T47D (cell line): ENCODE measurements around the gene TFF3.

Experiments
- DNase-seq, 2 experiments: peaks; one replicate each; pipeline versions ENCODE4 v3.0.0 to v3.0.0-alpha.2; 2011 to 2012; ENCODE audit warnings: low read depth in 1 of 2, low spot score in 1 of 2
- JUND ChIP-seq: IDR thresholded peaks from 2 replicates; pipeline ENCODE4 v1.6.1; 2012; ENCODE audit warnings: low read depth
- in situ Hi-C: cut with HindIII; loops from 2 replicates; pipeline ENCODE4 v1.10.0; 2016; ENCODE audit warnings: low sequenced_read_pairs, low pct_unique_long_range_greater_than_20kb

TFF3 gene

GRCh38 chr21:42352441-42353095, 37.4 kb upstream of the TFF3 start:
- no peak for TF ChIP-seq JUND
- in situ Hi-C loops: no loop called here
- DNase-seq: no peak

GRCh38 chr21:42351626-42352440, 36.6 kb upstream of the TFF3 start:
- no peak for DNase-seq
- no peak for TF ChIP-seq JUND
- in situ Hi-C loops: no loop called here

DNA sequence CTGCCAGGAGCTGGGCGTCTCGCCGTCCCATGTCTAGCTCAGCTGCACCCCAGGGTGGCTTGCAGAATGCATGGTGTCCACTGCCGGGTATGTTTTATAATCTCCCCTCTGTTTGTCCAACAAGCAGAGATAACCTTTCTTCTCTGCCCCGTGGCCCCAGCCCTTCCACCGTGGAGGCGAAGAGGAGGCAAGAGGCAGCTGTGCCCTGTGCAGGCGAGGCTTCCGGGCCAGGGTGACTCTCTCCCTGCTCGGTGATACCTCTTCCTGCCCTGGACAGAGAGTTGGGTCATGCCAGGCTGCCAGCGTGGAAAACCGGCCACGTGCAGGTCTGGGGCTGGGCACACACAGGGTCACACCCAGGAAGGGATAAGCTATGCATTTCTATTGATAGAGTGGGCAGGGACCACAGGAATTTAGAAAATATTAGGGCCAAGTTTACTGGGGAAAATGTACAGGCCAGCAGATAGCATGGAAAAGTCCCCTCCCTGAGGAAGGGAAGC, 35.8 kb upstream of the TFF3 start, which contains the start of gene TFF2:
Gene TFF2 (minus strand): TSS at position 68 of the 500 bp plus-strand sequence. CDS start 37 bp downstream, at position 31.
- in situ Hi-C loops: no loop called here
- no peak for DNase-seq
- TF ChIP-seq JUND: no peak

DNA sequence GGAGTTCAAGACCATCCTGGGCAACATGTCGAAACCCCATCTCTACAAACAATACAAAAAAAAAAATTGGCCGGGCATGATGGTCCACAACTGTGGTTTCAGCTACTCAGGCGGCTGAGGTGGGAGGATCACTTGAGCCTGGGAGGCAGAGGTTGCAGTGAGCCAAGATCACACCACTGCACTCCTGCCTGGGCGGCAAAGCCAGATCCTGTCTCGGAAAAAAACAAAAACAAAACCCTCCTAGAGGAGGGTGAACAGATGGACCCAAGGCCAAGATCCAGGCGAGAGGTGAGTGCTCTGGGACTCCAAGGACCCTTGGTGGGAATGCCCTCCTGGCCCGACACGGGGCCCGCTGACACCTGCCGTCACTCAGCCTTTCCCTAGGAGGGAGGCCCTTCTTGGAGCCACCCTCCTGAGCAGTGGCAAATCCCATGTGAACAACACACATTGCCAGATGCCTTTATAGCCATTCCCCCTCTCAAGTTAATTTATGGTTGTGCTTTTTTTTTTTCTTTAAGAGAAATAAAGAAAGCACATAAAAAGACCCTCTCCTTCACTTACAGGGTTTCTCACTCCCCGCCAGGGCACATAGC, 35.2 kb upstream of the TFF3 start:
- TF ChIP-seq JUND: no peak
- no peak for DNase-seq
- in situ Hi-C loops: no loop called here

- TF ChIP-seq JUND: no peak
- DNase-seq: no peak
- in situ Hi-C loops: no loop called here
These were observed 34.5 kb upstream of the TFF3 start for GRCh38 chr21:42349420-42350317.

GRCh38 chr21:42348762-42349161, 33.6 kb upstream of the TFF3 start:
- in situ Hi-C loops: no loop called here
- TF ChIP-seq JUND: no peak
- DNase-seq: no peak

GRCh38 chr21:42347601-42348327, 32.6 kb upstream of the TFF3 start:
- in situ Hi-C loops: no loop called here
- TF ChIP-seq JUND: no peak
- no peak for DNase-seq

- no peak for TF ChIP-seq JUND
- in situ Hi-C loops: no loop called here
- DNase-seq: no peak
These were observed 31.8 kb upstream of the TFF3 start for GRCh38 chr21:42346866-42347600.

- no peak for DNase-seq
- no peak for TF ChIP-seq JUND
- in situ Hi-C loops: no loop called here
These were observed 31.2 kb upstream of the TFF3 start for GRCh38 chr21:42346441-42346840.

DNA sequence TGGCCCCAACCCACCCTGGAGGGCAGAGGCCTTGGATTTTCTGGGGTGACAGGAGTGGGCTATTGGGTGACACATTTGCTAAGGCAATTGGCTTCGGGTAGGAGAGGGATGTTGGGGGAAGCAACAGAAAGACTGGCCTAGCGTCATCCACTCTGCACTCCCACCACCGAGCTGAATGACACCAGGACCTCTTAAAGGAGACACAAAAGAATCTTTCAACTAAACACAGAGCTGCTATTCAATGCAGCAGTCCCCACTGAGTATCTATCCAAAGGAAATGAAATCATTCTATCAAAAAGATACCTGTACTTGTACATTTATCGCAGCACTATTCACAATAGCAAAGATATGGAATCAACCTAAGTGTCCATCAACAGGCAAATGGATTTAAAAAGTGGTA, 29.4 kb upstream of the TFF3 start:
- no peak for DNase-seq
- in situ Hi-C loops: no loop called here
- no peak for TF ChIP-seq JUND

DNA sequence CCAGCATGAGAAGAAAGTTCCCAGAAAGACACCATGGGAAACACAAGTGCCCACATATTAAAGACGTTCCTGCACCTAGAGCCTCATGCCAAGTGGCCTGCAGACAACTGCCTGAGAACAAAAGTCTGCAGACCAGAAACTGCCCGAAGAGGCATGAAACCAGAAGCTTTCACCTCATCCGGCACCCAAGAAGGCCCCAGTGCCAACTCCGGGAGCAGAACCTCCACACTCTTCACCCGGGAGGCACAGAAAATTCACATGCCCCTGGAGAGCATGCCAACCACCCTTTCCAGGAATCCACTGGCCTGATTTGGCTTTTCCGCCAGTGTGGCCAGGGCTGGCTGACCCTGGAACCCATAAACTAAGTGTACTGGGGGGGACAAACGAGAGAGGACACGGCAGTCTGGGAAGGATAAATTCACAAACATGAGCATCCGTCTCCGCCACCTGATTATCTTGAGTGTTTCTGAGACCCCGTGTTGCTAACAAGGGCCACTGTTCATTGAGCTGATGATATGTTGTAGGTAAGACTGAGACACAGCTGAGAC, 28.8 kb upstream of the TFF3 start:
- TF ChIP-seq JUND: no peak
- in situ Hi-C loops: no loop called here
- no peak for DNase-seq
